Measurements from ENCODE around the gene TCP11L2. TPM values are rescaled to one million over a fixed set of nuclear protein-coding genes. Genes with fewer than 3 reads are reported as not detected.
A peak's percentile ranks its signal among the peaks of the same experiment; 100 is the strongest.

The TCP11L2 gene
- total RNA-seq, 3 donors from 2014 or later (not counting 1 experiment from before 2014, with no cell fraction given) = 68.8 to 97.7 (median 71.1) TPM

DNA sequence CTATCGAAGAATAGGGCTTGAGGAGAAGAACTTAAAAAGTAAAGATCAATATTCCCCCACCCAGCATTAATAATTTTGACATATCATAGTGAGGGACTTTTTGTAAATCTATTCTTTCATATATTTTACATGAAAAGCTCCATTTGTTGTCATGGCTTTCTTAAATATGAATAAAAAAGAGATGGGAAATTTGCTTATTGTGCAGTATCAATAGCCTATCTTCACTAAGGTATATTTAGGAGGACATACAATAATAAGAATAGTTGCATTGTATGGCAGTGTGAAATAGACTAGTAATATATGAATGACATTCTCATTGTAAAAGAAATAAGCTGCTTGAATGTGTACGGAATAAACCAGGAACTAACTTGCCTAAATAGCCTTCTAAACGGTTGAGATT, 5.5 kb upstream of the TCP11L2 start:
- Mint-ChIP-seq H3K27ac (no peak overlapping the region), H3K4me3 (no peak overlapping the region), H3K27me3 (ENCODE audit: low read depth in 2 of 2) (no peaks in the 10 kb centered on the region), H3K4me1 (peaks cover 11 to 13% of the 10 kb centered on the region in 2 donors), H3K36me3 (no peaks in the 10 kb centered on the region), H3K9me3 (no peaks in the 10 kb centered on the region)
- DNase-seq = no peak
- 94% methylated on average over 2 of the region's 3 CpGs for WGBS (ENCODE audit: insufficient coverage)
- H3K4me1 ChIP-seq (ENCODE audit: control insufficient read depth, insufficient read depth, low read length) = peaks cover 5% of the 10 kb centered on the region
- H3K27me3 ChIP-seq (ENCODE audit: control insufficient read depth, insufficient read depth, low read length) = no peaks in the 10 kb centered on the region
- no peak overlapping the region for H3K4me3 ChIP-seq (ENCODE audit: low read length)
- no peaks in the 10 kb centered on the region for H3K9me3 ChIP-seq (ENCODE audit: control insufficient read depth, insufficient read depth, low read length)
- no peaks in the 10 kb centered on the region for H3K36me3 ChIP-seq (ENCODE audit: control insufficient read depth, insufficient read depth, low read length)
- intact Hi-C loops (cut with micrococcal nuclease) = no loop called here
- TF ChIP-seq, protein P1, sequence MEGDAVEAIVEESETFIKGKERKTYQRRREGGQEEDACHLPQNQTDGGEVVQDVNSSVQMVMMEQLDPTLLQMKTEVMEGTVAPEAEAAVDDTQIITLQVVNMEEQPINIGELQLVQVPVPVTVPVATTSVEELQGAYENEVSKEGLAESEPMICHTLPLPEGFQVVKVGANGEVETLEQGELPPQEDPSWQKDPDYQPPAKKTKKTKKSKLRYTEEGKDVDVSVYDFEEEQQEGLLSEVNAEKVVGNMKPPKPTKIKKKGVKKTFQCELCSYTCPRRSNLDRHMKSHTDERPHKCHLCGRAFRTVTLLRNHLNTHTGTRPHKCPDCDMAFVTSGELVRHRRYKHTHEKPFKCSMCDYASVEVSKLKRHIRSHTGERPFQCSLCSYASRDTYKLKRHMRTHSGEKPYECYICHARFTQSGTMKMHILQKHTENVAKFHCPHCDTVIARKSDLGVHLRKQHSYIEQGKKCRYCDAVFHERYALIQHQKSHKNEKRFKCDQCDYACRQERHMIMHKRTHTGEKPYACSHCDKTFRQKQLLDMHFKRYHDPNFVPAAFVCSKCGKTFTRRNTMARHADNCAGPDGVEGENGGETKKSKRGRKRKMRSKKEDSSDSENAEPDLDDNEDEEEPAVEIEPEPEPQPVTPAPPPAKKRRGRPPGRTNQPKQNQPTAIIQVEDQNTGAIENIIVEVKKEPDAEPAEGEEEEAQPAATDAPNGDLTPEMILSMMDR (IDR thresholded peaks at IDR 0.05) = no peak
- ATAC-seq = no peak
- no peak overlapping the region for H3K27ac ChIP-seq (ENCODE audit: low read length)

DNA sequence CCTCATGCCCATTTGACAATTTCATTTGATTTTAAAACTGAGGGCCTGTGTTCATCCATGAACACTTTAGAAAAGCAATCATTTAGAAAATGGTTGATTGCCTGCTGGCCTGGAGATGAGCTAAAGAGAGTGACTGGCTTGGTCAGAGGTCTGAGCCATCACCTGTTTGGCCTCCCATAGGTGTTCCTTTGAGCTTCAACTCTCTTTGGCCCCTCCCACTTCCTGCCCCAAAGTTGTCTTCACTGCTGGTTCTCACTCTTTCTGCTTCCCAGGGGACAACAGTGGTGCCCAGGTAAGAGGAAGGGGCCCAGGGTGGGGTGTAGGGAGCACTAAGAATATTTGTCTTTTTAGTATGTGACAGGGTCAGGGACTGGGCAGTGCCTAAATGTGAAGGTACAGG, 4.9 kb upstream of the TCP11L2 start:
- Histone ChIP-seq H3K36me3 (ENCODE audit: control insufficient read depth, insufficient read depth, low read length) (no peaks in the 10 kb centered on the region), H3K27me3 (ENCODE audit: control insufficient read depth, insufficient read depth, low read length) (no peaks in the 10 kb centered on the region), H3K27ac (ENCODE audit: low read length) (no peak overlapping the region), H3K9me3 (ENCODE audit: control insufficient read depth, insufficient read depth, low read length) (no peaks in the 10 kb centered on the region), H3K4me1 (ENCODE audit: control insufficient read depth, insufficient read depth, low read length) (peaks cover 5% of the 10 kb centered on the region), H3K4me3 (ENCODE audit: low read length) (no peak overlapping the region)
- TF ChIP-seq, protein P1 (IDR thresholded peaks at IDR 0.05) = no peak
- no peaks in the 10 kb centered on the region for H3K9me3 Mint-ChIP-seq
- H3K4me3 Mint-ChIP-seq = no peak overlapping the region
- peaks cover 15 to 17% of the 10 kb centered on the region in 2 donors for H3K4me1 Mint-ChIP-seq
- no peak overlapping the region for H3K27ac Mint-ChIP-seq
- intact Hi-C loops (cut with micrococcal nuclease) = no loop called here
- no peak for ATAC-seq
- no peaks in the 10 kb centered on the region for H3K27me3 Mint-ChIP-seq (ENCODE audit: low read depth in 2 of 2)
- H3K36me3 Mint-ChIP-seq = no peaks in the 10 kb centered on the region
- DNase-seq = peak in 1 of 2 donors; percentile 32

DNA sequence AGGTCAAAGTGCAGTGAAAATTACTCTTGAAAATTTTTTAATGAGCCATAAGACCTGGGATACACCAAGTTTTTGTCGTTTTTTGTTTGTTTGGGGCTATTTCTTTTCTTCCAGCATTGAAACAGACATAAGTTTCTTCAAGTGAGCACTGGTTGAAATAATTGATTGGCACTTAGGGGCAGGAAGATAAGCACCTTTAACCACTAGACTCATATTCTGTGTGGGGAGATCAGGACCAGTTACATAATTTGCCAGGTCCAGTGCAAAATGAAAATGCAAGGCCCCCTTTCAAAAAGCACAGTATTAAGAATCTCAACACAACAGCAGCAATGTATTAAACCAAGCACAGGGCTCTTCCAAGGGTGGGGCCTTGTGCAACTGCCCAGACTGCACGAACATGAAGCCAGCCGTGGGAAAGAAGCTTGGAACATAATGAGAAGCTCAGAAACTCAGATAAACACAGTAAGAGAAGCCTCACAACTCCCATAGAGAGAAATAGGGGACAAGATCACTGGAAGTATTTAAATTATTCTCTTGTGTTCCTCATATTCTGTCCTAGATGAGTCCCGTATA, 3.2 kb upstream of the TCP11L2 start:
- no peaks in the 10 kb centered on the region for H3K27me3 ChIP-seq (ENCODE audit: control insufficient read depth, insufficient read depth, low read length)
- DNase-seq = no peak
- H3K4me3 ChIP-seq (ENCODE audit: low read length) = no peak overlapping the region
- peaks cover 15% of the 10 kb centered on the region for H3K4me1 ChIP-seq (ENCODE audit: control insufficient read depth, insufficient read depth, low read length)
- 86% methylated on average over 3 of the region's 4 CpGs for WGBS (ENCODE audit: insufficient coverage)
- Mint-ChIP-seq H3K4me3 (no peak overlapping the region), H3K36me3 (no peaks in the 10 kb centered on the region), H3K4me1 (peaks cover 24 to 26% of the 10 kb centered on the region in 2 donors), H3K27me3 (ENCODE audit: low read depth in 2 of 2) (no peaks in the 10 kb centered on the region), H3K27ac (no peak overlapping the region), H3K9me3 (no peaks in the 10 kb centered on the region)
- no peak overlapping the region for H3K27ac ChIP-seq (ENCODE audit: low read length)
- no peaks in the 10 kb centered on the region for H3K36me3 ChIP-seq (ENCODE audit: control insufficient read depth, insufficient read depth, low read length)
- intact Hi-C loops (cut with micrococcal nuclease) = no loop called here
- no peaks in the 10 kb centered on the region for H3K9me3 ChIP-seq (ENCODE audit: control insufficient read depth, insufficient read depth, low read length)
- TF ChIP-seq, protein P1 (IDR thresholded peaks at IDR 0.05) = no peak
- ATAC-seq = no peak

DNA sequence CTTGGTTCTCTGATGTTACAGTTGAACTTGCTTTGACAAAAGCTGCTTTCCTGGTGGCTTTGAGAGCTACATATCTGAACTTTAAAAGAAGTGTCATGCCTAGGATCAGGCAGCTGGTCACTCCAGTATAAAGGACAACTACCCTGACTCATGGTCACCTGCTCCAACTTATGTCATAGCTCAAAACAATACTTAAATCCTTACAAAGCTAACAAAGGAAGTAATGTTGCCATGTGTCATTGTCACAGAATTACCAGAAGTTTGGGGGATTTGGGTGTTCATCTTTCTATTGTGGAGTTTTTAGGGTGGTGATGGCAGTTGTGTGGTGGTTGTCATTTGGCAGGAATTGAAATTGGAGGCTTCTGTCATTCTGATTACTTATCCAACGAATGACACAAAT, 1.8 kb upstream of the TCP11L2 start:
- no peak for ATAC-seq
- TF ChIP-seq, protein P1 (IDR thresholded peaks at IDR 0.05) = no peak
- peak in 1 of 2 donors; percentile 23 for DNase-seq
- no peak overlapping the region for H3K4me3 ChIP-seq (ENCODE audit: low read length)
- 83% methylated on average over 1 of the region's 1 CpG for WGBS (ENCODE audit: insufficient coverage)
- Mint-ChIP-seq H3K27ac (peak overlapping the region; percentile 96 to 99), H3K27me3 (ENCODE audit: low read depth in 2 of 2) (no peaks in the 10 kb centered on the region), H3K4me3 (peak overlapping the region; percentile 29), H3K4me1 (peaks cover 39 to 41% of the 10 kb centered on the region in 2 donors), H3K9me3 (no peaks in the 10 kb centered on the region), H3K36me3 (no peaks in the 10 kb centered on the region)
- no peaks in the 10 kb centered on the region for H3K27me3 ChIP-seq (ENCODE audit: control insufficient read depth, insufficient read depth, low read length)
- no peak overlapping the region for H3K27ac ChIP-seq (ENCODE audit: low read length)
- intact Hi-C loops (cut with micrococcal nuclease) = loop anchor here (1.0 kb wide), 1 partner anchor 52 kb away; the partner anchor contains the start of gene CKAP4
- no peaks in the 10 kb centered on the region for H3K36me3 ChIP-seq (ENCODE audit: control insufficient read depth, insufficient read depth, low read length)
- H3K4me1 ChIP-seq (ENCODE audit: control insufficient read depth, insufficient read depth, low read length) = peaks cover 15% of the 10 kb centered on the region
- H3K9me3 ChIP-seq (ENCODE audit: control insufficient read depth, insufficient read depth, low read length) = no peaks in the 10 kb centered on the region
